Measurements from ENCODE around the gene TOMM20. TPM values are rescaled to one million over a fixed set of nuclear protein-coding genes. Genes with fewer than 3 reads are reported as not detected.
A peak's percentile ranks its signal among the peaks of the same experiment; 100 is the strongest.

TOMM20 gene
- total RNA-seq, 1 experiment from 2014 or later = 197 TPM

GRCh38 chr1:235075048-235075776 is 53.4 kb downstream of the TOMM20 start:
- Histone ChIP-seq H4K20me1 (ENCODE audit: control insufficient read depth, insufficient read depth, insufficient read length) (no peaks in the 10 kb centered on the region), H3K27me3 (ENCODE audit: insufficient read depth, low read length) (no peaks in the 10 kb centered on the region), H3K14ac (ENCODE audit: insufficient read depth, low read length) (no peak overlapping the region), H2BK20ac (ENCODE audit: low read depth, low read length, poor library complexity, severe bottlenecking) (no peak overlapping the region), H3K4me2 (ENCODE audit: insufficient read depth, insufficient read length, low read length) (no peak overlapping the region), H2AK5ac (ENCODE audit: insufficient read length, low read length) (no peak overlapping the region), H3K9ac (ENCODE audit: extremely low read depth, insufficient read length, low read length) (no peak overlapping the region), H3K56ac (ENCODE audit: insufficient read length, low read depth, low read length) (no peak overlapping the region), H2BK5ac (ENCODE audit: insufficient read length, low read length) (no peak overlapping the region), H3K9me3 (ENCODE audit: control insufficient read depth, low read depth, low read length) (no peaks in the 10 kb centered on the region), H2BK15ac (ENCODE audit: low read depth, low read length) (no peak overlapping the region), H2BK120ac (ENCODE audit: low read depth, low read length, poor library complexity, severe bottlenecking) (no peak overlapping the region), H3K23me2 (ENCODE audit: insufficient read length, low read depth, low read length, poor library complexity, severe bottlenecking) (no peaks in the 10 kb centered on the region), H3K27ac (ENCODE audit: insufficient read length, low read depth, low read length) (no peak overlapping the region), H3K18ac (ENCODE audit: insufficient read length, low read depth, low read length) (no peak overlapping the region), H2AFZ (ENCODE audit: low read length) (no peak overlapping the region), H3K4ac (ENCODE audit: low read depth, low read length) (no peak overlapping the region), H3K79me1 (ENCODE audit: insufficient read depth, low read depth, low read length, poor library complexity, severe bottlenecking) (no peaks in the 10 kb centered on the region), H3K23ac (ENCODE audit: insufficient read length, low read depth, low read length) (no peak overlapping the region), H4K91ac (ENCODE audit: insufficient read length, low read depth, low read length) (no peak overlapping the region), H3K79me2 (ENCODE audit: insufficient read depth, low read length) (no peaks in the 10 kb centered on the region), H4K8ac (replicated peaks; ENCODE audit: insufficient read length, low read depth, low read length) (no peak overlapping the region), H3T11ph (ENCODE audit: low read length) (no peak overlapping the region), H4K5ac (ENCODE audit: insufficient read length, low read depth, low read length) (no peak overlapping the region), H3K4me1 (ENCODE audit: insufficient read depth, low read length) (no peaks in the 10 kb centered on the region), H2BK12ac (ENCODE audit: insufficient read length, low read depth, low read length) (no peak overlapping the region)
- WGBS (ENCODE audit: extremely low coverage, insufficient read length, low lambda C conversion rate) = no CpG with 5 or more reads among the region's 25 CpGs
- no peak overlapping the region for H3K4me3 Mint-ChIP-seq
- H3K27me3 Mint-ChIP-seq (ENCODE audit: low read depth) = no peaks in the 10 kb centered on the region
- H3K4me1 Mint-ChIP-seq = peaks cover 6 to 9% of the 10 kb centered on the region in 2 experiments
- H3K36me3 Mint-ChIP-seq (ENCODE audit: insufficient read depth in 1 of 3, low read depth in 3 of 3) = no peaks in the 10 kb centered on the region
- TF ChIP-seq CTCF (conservative IDR thresholded peaks at IDR 0.05) = no peak
- peak overlapping the region in 1 of 3 experiments; percentile 40; a peak in 2 of 7 replicates for H3K27ac Mint-ChIP-seq
- no peaks in the 10 kb centered on the region for H3K9me3 Mint-ChIP-seq
- no peak for DNase-seq

All from H9 (cell line).